ENCODE measurements around the gene HCN4.
"Not testable (repeated sequence)": the region's sequence is repeated elsewhere in the genome, so short reads cannot be mapped to it uniquely, and the experiment has no call there.

HCN4 gene

DNA sequence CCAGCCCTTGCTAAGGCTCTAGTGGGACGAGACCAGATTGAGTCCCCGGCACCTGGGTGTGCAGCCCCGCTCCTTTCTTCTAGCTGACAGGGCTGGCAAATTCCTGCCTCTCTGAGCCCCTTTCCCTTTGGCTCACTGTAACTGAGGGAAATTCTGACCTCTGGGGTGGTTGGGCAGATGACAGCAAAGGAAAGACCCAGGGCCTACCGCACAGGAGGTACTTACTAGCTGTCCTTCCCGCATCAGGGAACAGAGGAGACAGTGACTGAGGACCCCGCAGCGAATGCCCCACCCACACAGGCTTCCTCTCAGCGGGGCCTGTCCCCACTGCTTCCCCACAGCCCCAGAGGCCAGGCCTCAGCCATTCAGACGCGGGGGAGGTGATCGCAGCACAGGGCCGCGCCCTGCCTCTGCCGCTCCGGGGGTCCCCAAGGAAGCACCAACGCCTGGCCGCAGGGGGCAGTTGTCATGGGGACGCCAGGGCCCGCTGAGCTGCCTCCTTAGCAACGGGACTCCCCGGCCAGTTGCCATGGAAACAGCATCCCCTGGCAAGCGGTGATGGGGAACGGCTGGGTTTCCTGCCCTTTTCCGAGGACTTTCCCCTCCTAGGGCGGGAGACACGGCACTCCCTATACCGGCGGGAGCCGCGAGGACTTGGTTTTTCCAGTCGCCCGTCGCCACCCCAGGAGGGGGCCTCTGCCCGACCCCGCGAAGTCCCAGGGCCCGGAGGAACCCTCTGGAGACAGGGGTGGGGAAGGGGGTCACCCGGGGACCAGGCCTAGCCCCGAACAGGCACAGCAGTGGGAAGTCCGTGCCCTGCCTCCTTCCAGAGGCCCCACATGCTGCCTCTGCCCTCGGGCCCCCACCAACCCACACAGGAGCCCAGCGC lies 50.1 kb downstream of the HCN4 start:
- H3K27ac ChIP-seq, result peak overlapping the region in 8 of 11 experiments; percentile 11 to 79 (median 64); a peak in 13 of 22 replicates
- peak overlapping the region; percentile 4 to 95 (median 85); a peak in 21 of 22 replicates for H3K4me2 ChIP-seq

DNA sequence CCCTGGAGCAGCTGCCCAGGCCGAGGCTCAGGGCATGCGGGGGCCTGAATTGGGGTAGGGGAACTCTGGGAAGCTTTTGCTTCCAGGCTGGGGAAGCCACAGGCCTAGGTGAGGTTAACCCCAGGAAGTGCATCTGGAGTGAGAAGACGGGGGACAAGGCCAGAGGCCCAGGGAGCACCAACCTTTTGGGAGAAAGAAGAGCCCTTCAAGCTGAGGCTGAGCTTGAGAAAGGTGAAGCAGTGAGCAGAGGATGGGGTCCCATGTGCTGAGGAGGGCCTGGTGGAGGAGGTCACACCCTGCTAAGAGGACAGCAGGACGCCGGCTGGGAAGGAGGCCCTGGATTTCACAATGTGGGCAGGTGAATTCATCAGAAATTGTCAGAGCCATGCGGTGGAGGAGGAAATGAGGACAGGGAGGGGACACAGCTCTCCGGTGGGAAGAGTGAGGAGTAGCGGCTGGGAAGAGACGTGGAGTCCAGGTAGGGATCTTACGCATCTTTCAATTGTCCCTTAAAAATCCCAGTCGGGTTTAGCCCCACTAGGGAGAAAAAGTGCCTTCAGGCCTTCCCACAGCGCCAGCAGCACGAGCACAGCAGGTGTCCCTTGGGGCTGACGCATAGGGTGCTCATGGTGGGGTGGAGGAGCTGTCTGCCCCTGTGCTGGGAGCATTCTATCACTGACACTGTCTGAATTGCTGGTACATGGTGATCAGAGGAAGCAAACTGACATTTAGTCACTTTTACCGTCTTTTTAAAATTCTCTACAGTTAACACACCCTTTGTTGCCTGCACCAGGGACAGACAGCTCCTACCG lies 50.9 kb downstream of the HCN4 start:
- Histone ChIP-seq H3K4me3 (peak overlapping the region in 5 of 10 experiments; percentile 23 to 46 (median 29); a peak in 4 of 20 replicates), H3K36me3 (no peaks in the 10 kb centered on the region), H4K20me1 (peaks cover 0 to 14% (median 0%) of the 10 kb centered on the region in 11 experiments; a peak in 2 of 22 replicates), H3K4me1 (peaks cover 11 to 62% (median 58%) of the 10 kb centered on the region in 10 experiments; a peak in 18 of 20 replicates), H3K9me3 (replicated peaks in 1 of 11) (no peaks in the 10 kb centered on the region), H3K9ac (peak overlapping the region in 8 of 11 experiments; percentile 11 to 71 (median 48); a peak in 12 of 22 replicates), H3K27me3 (peaks cover 0 to 11% (median 0%) of the 10 kb centered on the region in 11 experiments; a peak in 1 of 22 replicates), H3K4me2 (peak overlapping the region; percentile 4 to 95 (median 85); a peak in 20 of 22 replicates), H3K27ac (peak overlapping the region in 7 of 11 experiments; percentile 26 to 79 (median 66); a peak in 12 of 22 replicates)
- no peak for TF ChIP-seq Cebpa-rat (IDR thresholded peaks at IDR 0.05)

More for the DNA sequence above, 50.1 kb downstream of the HCN4 start:
- Histone ChIP-seq H3K27me3 (peaks cover 0 to 11% (median 0%) of the 10 kb centered on the region in 11 experiments; a peak in 1 of 22 replicates), H3K9me3 (replicated peaks in 1 of 11) (no peaks in the 10 kb centered on the region), H3K9ac (peak overlapping the region in 8 of 11 experiments; percentile 11 to 71 (median 48); a peak in 14 of 22 replicates), H3K36me3 (no peaks in the 10 kb centered on the region), H3K4me3 (peak overlapping the region in 5 of 10 experiments; percentile 23 to 46 (median 29); a peak in 4 of 20 replicates), H3K4me1 (peaks cover 11 to 69% (median 66%) of the 10 kb centered on the region in 10 experiments; a peak in 18 of 20 replicates), H4K20me1 (peaks cover 0 to 14% (median 0%) of the 10 kb centered on the region in 11 experiments; a peak in 2 of 22 replicates)
- TF ChIP-seq Cebpa-rat (IDR thresholded peaks at IDR 0.05), result no peak

- H3K4me3 ChIP-seq, result no peak overlapping the region
- H3K36me3 ChIP-seq, result no peaks in the 10 kb centered on the region
- H3K4me1 ChIP-seq, result peaks cover 6 to 22% (median 19%) of the 10 kb centered on the region in 10 experiments; a peak in 18 of 20 replicates
- H3K27ac ChIP-seq, result no peak overlapping the region
- peaks cover 0 to 6% (median 0%) of the 10 kb centered on the region in 11 experiments; a peak in 1 of 22 replicates for H3K27me3 ChIP-seq
- H3K9me3 ChIP-seq (replicated peaks in 1 of 11), result no peaks in the 10 kb centered on the region
- H3K9ac ChIP-seq, result no peak overlapping the region
- peaks cover 0 to 10% (median 0%) of the 10 kb centered on the region in 11 experiments; a peak in 1 of 22 replicates for H4K20me1 ChIP-seq
- no peak for TF ChIP-seq Cebpa-rat (IDR thresholded peaks at IDR 0.05)
- no peak overlapping the region for H3K4me2 ChIP-seq
Measured at GRCh38 chr15:73313861-73314260, 54.9 kb downstream of the HCN4 start.

GRCh38 chr15:73308305-73308704 lies 60.5 kb downstream of the HCN4 start:
- Histone ChIP-seq H3K4me3 (no peak overlapping the region), H3K27ac (no peak overlapping the region), H3K9me3 (replicated peaks in 1 of 11) (no peaks in the 10 kb centered on the region), H3K4me1 (peaks cover 29 to 40% (median 34%) of the 10 kb centered on the region in 10 experiments), H3K36me3 (no peaks in the 10 kb centered on the region), H4K20me1 (peaks cover 0 to 3% (median 0%) of the 10 kb centered on the region in 11 experiments; a peak in 1 of 22 replicates), H3K4me2 (no peak overlapping the region), H3K9ac (no peak overlapping the region; a peak in 1 of 22 replicates), H3K27me3 (no peaks in the 10 kb centered on the region)
- TF ChIP-seq Cebpa-rat (IDR thresholded peaks at IDR 0.05), result no peak

DNA sequence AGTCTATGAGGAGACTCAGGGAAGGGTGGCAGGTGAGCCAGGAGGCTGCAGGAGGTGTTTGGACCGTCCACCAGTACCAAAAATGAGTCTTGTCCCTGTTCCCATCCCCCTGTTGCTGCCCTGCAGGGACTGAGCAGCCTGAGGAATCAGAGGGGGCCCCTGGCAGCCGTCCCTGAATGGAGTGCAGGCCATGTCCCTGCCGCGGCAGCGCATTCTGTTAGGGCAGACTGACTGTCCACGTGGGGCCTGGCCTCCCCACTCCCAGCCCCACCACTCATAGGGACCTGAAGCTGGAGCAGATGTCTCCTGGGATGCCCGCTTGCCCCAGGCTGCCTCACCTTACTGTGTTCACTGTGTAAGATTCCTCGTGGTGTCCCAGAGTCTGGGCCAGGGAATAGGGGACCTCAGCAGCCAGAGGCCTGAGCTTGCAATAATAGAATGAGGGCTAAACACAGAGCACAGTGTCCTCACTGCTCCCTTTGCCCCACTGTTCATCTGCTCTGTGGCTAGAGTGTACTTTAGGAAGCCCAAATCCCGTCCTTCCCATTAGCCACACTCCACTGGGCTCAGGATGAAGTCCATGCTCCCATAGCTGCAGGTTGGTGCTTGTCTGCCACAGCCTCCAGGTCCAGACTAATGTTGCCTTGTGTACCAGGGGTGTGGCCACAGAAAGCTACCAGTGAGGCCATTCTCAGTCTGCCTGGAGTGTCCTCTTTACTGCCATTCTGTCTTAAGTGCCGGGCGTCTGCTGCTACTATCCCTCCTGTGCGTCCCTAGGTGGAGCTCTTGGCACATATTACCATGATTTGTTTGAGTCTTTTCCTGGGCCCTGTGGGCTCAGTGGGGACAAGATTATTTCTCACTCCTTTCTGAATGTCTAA lies 63.2 kb downstream of the HCN4 start:
- Histone ChIP-seq H3K4me3 (no peak overlapping the region; a peak in 1 of 20 replicates), H3K27me3 (no peaks in the 10 kb centered on the region), H3K9me3 (replicated peaks in 1 of 11) (no peaks in the 10 kb centered on the region), H3K9ac (peak overlapping the region in 9 of 11 experiments; percentile 2 to 58 (median 38); a peak in 14 of 22 replicates), H4K20me1 (peaks cover 0 to 3% (median 0%) of the 10 kb centered on the region in 11 experiments; a peak in 1 of 22 replicates), H3K27ac (peak overlapping the region in 8 of 11 experiments; percentile 12 to 75 (median 35); a peak in 13 of 22 replicates), H3K36me3 (peaks cover 0 to 19% (median 0%) of the 10 kb centered on the region in 11 experiments; a peak in 7 of 22 replicates), H3K4me1 (peaks cover 29 to 57% (median 53%) of the 10 kb centered on the region in 10 experiments), H3K4me2 (peak overlapping the region; percentile 51 to 98 (median 90))
- no peak for TF ChIP-seq Cebpa-rat (IDR thresholded peaks at IDR 0.05)

DNA sequence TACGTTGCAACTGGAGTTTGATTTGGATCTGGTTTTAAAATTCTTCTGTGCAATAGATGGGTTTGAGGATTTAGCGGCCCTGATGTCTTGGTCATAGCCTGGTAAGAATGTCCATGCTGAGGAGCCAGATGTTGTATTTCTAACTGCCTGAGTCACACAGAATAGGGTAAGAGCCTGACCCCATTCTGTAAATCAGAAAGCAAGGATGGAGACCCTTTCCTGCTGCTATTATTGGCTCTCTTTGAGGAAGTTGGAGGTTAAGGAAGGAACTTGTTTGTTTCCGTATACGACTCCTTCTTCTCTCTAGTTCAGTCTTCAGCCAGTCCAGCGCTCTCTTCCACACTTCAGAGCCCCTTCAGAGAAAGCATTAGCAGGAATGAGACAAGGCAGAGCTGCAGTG lies 65.1 kb downstream of the HCN4 start:
- no peaks in the 10 kb centered on the region for H3K9me3 ChIP-seq (replicated peaks in 1 of 11)
- peaks cover 33 to 61% (median 53%) of the 10 kb centered on the region in 10 experiments for H3K4me1 ChIP-seq
- no peak for TF ChIP-seq Cebpa-rat (IDR thresholded peaks at IDR 0.05)
- H3K27ac ChIP-seq, result peak overlapping the region in 9 of 11 experiments; percentile 29 to 79 (median 65); a peak in 17 of 22 replicates
- H3K9ac ChIP-seq, result peak overlapping the region in 9 of 11 experiments; percentile 21 to 69 (median 52); a peak in 14 of 22 replicates
- H3K27me3 ChIP-seq, result no peaks in the 10 kb centered on the region
- peak overlapping the region in 5 of 10 experiments; percentile 29 to 61 (median 33); a peak in 9 of 20 replicates for H3K4me3 ChIP-seq
- H3K36me3 ChIP-seq, result peaks cover 0 to 27% (median 3%) of the 10 kb centered on the region in 11 experiments; a peak in 9 of 22 replicates
- H3K4me2 ChIP-seq, result peak overlapping the region; percentile 73 to 98 (median 90)
- H4K20me1 ChIP-seq, result peaks cover 0 to 3% (median 0%) of the 10 kb centered on the region in 11 experiments; a peak in 1 of 22 replicates

DNA sequence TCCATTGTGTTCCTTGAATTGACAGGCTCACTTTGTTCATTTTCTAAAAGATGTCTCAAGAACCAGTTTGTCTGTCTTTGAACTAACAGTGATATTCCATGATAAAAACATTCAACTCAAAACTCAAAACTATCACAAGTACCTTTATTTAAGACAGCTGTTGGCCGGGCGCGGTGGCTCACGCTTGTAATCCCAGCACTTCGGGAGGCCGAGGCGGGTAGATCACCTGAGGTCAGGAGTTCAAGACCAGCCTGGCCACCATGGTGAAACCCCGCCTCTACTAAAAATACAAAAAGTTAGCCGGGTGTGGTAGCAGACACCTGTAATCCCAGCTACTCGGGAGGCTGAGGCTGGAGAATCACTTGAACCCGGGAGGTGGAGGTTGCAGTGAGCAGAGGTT lies 68.5 kb downstream of the HCN4 start:
- H3K4me1 ChIP-seq, result peaks cover 27 to 56% (median 39%) of the 10 kb centered on the region in 10 experiments
- H4K20me1 ChIP-seq; H3K27me3 ChIP-seq; H3K9ac ChIP-seq; H3K4me2 ChIP-seq; H3K4me3 ChIP-seq; H3K27ac ChIP-seq; H3K9me3 ChIP-seq (replicated peaks in 1 of 11): not testable (repeated sequence)
- H3K36me3 ChIP-seq, result peaks cover 0 to 41% (median 7%) of the 10 kb centered on the region in 11 experiments; a peak in 10 of 22 replicates
